Measurements from ENCODE around the gene RIBC2.

RIBC2 gene

GRCh38 chr22:45425101-45425500 lies 11.6 kb downstream of the RIBC2 start:
- Histone ChIP-seq H4K20me1 (ENCODE audit: insufficient read depth, low read length) (no peaks in the 10 kb centered on the region), H3K27ac (ENCODE audit: low read depth, low read length, poor library complexity, severe bottlenecking) (no peak overlapping the region), H3K9me2 (ENCODE audit: low read depth, low read length) (no peaks in the 10 kb centered on the region), H3F3A (ENCODE audit: insufficient read depth, low read length) (no peaks in the 10 kb centered on the region), H3K9me3 (ENCODE audit: low read length) (no peaks in the 10 kb centered on the region), H3K27me3 (ENCODE audit: insufficient read depth, low read length) (no peaks in the 10 kb centered on the region; the same call in 1 of the 2 replicates), H2AFZ (ENCODE audit: low read length) (no peak overlapping the region), H3K79me2 (ENCODE audit: insufficient read depth, low read length) (no peaks in the 10 kb centered on the region), H3K4me1 (ENCODE audit: insufficient read depth, low read length, severe bottlenecking) (no peaks in the 10 kb centered on the region), H3K4me2 (ENCODE audit: low read length) (no peak overlapping the region), H3K4me3 (ENCODE audit: low read depth, low read length, poor library complexity, severe bottlenecking) (no peak overlapping the region), H3K36me3 (ENCODE audit: insufficient read depth, low read length) (peaks cover 3% of the 10 kb centered on the region), H3K9ac (ENCODE audit: low read length) (no peak overlapping the region)
- TF ChIP-seq EZH2 (IDR thresholded peaks at IDR 0.05; ENCODE audit: borderline replicate concordance, low read length), result no peak
- TF ChIP-seq, protein P1, sequence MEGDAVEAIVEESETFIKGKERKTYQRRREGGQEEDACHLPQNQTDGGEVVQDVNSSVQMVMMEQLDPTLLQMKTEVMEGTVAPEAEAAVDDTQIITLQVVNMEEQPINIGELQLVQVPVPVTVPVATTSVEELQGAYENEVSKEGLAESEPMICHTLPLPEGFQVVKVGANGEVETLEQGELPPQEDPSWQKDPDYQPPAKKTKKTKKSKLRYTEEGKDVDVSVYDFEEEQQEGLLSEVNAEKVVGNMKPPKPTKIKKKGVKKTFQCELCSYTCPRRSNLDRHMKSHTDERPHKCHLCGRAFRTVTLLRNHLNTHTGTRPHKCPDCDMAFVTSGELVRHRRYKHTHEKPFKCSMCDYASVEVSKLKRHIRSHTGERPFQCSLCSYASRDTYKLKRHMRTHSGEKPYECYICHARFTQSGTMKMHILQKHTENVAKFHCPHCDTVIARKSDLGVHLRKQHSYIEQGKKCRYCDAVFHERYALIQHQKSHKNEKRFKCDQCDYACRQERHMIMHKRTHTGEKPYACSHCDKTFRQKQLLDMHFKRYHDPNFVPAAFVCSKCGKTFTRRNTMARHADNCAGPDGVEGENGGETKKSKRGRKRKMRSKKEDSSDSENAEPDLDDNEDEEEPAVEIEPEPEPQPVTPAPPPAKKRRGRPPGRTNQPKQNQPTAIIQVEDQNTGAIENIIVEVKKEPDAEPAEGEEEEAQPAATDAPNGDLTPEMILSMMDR (IDR thresholded peaks at IDR 0.05; ENCODE audit: low read length), result no peak

GRCh38 chr22:45425531-45426265 lies 12.2 kb downstream of the RIBC2 start:
- Histone ChIP-seq H3K9me2 (ENCODE audit: low read depth, low read length) (no peaks in the 10 kb centered on the region), H3K4me2 (ENCODE audit: low read length) (no peak overlapping the region), H3K36me3 (ENCODE audit: insufficient read depth, low read length) (peaks cover 3% of the 10 kb centered on the region), H3F3A (ENCODE audit: insufficient read depth, low read length) (no peaks in the 10 kb centered on the region), H2AFZ (ENCODE audit: low read length) (no peak overlapping the region), H3K4me3 (ENCODE audit: low read depth, low read length, poor library complexity, severe bottlenecking) (no peak overlapping the region), H3K79me2 (ENCODE audit: insufficient read depth, low read length) (no peaks in the 10 kb centered on the region), H4K20me1 (ENCODE audit: insufficient read depth, low read length) (no peaks in the 10 kb centered on the region), H3K27ac (ENCODE audit: low read depth, low read length, poor library complexity, severe bottlenecking) (no peak overlapping the region), H3K27me3 (ENCODE audit: insufficient read depth, low read length) (no peaks in the 10 kb centered on the region; the same call in 1 of the 2 replicates), H3K4me1 (ENCODE audit: insufficient read depth, low read length, severe bottlenecking) (no peaks in the 10 kb centered on the region), H3K9ac (ENCODE audit: low read length) (no peak overlapping the region), H3K9me3 (ENCODE audit: low read length) (no peaks in the 10 kb centered on the region)
- TF ChIP-seq EZH2 (IDR thresholded peaks at IDR 0.05; ENCODE audit: borderline replicate concordance, low read length), result no peak
- TF ChIP-seq, protein P1 (IDR thresholded peaks at IDR 0.05; ENCODE audit: low read length), result no peak

- H3K9me2 ChIP-seq (ENCODE audit: low read depth, low read length), result no peaks in the 10 kb centered on the region
- TF ChIP-seq, protein P1 (IDR thresholded peaks at IDR 0.05; ENCODE audit: low read length), result no peak
- TF ChIP-seq EZH2 (IDR thresholded peaks at IDR 0.05; ENCODE audit: borderline replicate concordance, low read length), result no peak
- H2AFZ ChIP-seq (ENCODE audit: low read length), result no peak overlapping the region
- no peaks in the 10 kb centered on the region for H3K9me3 ChIP-seq (ENCODE audit: low read length)
- H3K27ac ChIP-seq (ENCODE audit: low read depth, low read length, poor library complexity, severe bottlenecking), result no peak overlapping the region
- H3K36me3 ChIP-seq (ENCODE audit: insufficient read depth, low read length), result peaks cover 3% of the 10 kb centered on the region
- H3F3A ChIP-seq (ENCODE audit: insufficient read depth, low read length), result no peaks in the 10 kb centered on the region
- no peak overlapping the region for H3K4me2 ChIP-seq (ENCODE audit: low read length)
- H3K27me3 ChIP-seq (ENCODE audit: insufficient read depth, low read length), result no peaks in the 10 kb centered on the region; the same call in 1 of the 2 replicates
- H3K9ac ChIP-seq (ENCODE audit: low read length), result no peak overlapping the region
- no peak overlapping the region for H3K4me3 ChIP-seq (ENCODE audit: low read depth, low read length, poor library complexity, severe bottlenecking)
- H4K20me1 ChIP-seq (ENCODE audit: insufficient read depth, low read length), result no peaks in the 10 kb centered on the region
- no peaks in the 10 kb centered on the region for H3K4me1 ChIP-seq (ENCODE audit: insufficient read depth, low read length, severe bottlenecking)
- H3K79me2 ChIP-seq (ENCODE audit: insufficient read depth, low read length), result no peaks in the 10 kb centered on the region
Measured at GRCh38 chr22:45426387-45426786, 12.9 kb downstream of the RIBC2 start.

All from OCI-LY1 (cell line).